Renal pelvis (tissue), 4 donors: ENCODE results near the gene MAMLD1. TPM values are rescaled to one million over a fixed set of nuclear protein-coding genes. Genes with fewer than 3 reads are reported as not detected.

Source experiments
- DNase-seq: peaks from one replicate; pipeline ENCODE4 v3.0.0-alpha.2; 2013
- polyA plus RNA-seq, 3 donors: library from polyadenylated mRNA; unstranded; fragments of 120-200 nt; gene quantifications; one replicate each; pipeline ENCODE4 v1.2.1, GENCODE V29; 2013; ENCODE audit not compliant: insufficient read length in 3 of 3

The MAMLD1 gene
- polyA plus RNA-seq, 3 donors = 6.8 to 7.5 (median 6.8) TPM

DNA sequence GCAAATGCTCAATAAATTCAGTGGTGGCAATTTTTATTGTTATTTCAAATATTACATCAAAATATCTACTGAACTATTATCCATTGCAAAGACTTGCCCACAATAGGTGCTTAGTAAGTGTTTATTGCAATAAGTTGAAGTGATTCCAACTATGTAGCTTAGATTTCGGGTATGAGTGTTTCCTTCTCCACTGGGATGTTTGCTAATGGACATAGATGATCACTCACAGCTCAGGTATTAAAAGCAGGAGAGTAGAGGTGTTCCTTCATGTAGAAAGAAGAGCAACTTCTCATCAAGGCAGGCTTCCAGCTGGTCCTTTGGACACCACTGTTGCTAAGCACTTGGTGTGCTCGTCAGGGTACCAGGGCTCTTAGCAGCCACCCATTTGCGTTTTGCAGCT lies 139.0 kb downstream of the MAMLD1 start:
- no peak for DNase-seq

GRCh38 chrX:150502979-150503897 lies 140.1 kb downstream of the MAMLD1 start:
- DNase-seq = no peak

- DNase-seq = no peak
These were observed 140.7 kb downstream of the MAMLD1 start for GRCh38 chrX:150503898-150504219.

DNA sequence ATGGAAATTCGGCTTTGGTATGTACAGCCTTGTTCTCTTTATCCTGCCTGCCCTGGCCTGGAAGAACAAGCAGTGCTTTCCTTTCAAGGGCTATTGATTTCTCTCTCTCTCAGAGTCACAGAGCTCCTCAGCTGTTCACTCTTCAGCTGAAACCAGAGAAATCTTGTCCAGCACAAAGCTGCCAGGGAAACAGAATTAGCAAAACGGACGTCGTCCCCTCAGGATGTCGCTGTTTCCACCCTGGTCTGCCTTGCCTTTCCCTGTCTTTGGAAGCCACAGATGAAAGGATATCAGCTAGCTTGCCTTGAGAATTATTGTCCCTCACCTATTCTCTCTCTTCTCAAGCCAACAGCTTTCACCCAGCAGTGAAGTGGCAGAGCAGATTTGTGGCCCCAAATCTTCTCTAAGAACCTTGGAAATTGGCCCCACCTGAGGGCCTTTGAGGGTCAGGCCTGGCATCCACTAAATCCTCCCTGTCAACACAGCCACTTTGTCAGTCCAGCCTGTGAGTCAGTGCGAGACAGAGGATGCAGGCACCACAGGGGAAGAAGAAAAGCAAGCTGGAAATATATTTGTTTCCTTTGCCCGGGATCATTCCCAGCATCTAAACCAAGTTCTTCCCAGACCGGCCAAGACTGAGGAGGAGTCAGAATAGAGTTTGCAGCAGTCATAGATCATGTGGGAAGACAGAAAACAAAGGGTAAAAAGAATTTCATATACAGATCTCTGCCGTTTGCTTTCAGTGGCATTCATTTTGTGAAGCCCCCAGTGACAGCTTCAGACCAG lies 141.5 kb downstream of the MAMLD1 start:
- DNase-seq = no peak

- DNase-seq = no peak
These were observed 142.9 kb downstream of the MAMLD1 start for GRCh38 chrX:150506020-150506419.

GRCh38 chrX:150506486-150506885 lies 143.4 kb downstream of the MAMLD1 start:
- DNase-seq = no peak

DNA sequence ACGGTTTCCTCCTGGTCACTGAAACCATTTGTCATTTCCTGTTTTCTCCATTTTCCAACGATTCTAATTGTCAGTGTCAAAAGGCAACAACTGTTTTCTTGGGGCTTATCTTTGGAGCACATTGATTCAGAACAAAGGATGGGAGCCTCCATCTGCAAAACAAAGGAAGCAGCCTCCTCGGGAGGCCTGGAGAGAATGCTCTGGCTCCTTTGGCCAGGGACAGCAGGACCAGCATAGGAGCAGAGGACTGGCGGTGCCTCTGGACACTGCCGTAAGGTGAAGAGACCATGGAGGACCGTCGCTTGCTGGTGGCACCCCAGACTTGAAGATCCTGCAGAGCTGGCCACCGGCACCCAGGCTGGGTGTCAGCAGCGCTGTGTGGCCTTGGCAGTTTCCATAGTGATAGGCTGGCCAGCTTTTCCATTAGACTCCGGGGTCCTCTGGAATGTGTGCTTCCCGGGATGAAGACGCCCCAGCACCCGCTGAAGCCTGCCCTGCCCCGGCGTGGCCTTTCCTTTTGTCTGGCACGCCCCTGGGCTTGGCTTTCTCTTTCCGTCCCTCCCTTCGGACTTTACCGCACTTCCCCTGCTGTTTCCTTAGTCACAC lies 144.2 kb downstream of the MAMLD1 start:
- DNase-seq = no peak

DNA sequence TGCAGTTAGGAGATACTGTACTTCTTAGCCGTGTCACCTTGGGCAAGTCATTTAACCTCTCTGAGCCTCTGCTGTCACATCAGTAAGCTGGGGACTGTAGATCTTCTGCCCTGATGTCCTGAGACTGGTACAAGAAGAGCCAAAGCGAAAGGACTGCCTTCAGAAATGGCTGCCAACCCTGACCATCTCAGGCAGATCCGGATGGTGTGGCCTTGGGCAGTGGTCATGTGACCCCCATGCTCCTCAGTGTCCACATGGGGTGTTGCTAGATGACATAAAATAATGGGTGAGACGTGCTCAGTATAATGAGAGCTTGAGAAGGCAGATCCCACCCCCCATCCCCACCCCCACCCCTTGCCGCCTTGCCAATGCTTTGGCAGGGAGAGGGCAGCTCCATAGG lies 144.9 kb downstream of the MAMLD1 start:
- no peak for DNase-seq

DNA sequence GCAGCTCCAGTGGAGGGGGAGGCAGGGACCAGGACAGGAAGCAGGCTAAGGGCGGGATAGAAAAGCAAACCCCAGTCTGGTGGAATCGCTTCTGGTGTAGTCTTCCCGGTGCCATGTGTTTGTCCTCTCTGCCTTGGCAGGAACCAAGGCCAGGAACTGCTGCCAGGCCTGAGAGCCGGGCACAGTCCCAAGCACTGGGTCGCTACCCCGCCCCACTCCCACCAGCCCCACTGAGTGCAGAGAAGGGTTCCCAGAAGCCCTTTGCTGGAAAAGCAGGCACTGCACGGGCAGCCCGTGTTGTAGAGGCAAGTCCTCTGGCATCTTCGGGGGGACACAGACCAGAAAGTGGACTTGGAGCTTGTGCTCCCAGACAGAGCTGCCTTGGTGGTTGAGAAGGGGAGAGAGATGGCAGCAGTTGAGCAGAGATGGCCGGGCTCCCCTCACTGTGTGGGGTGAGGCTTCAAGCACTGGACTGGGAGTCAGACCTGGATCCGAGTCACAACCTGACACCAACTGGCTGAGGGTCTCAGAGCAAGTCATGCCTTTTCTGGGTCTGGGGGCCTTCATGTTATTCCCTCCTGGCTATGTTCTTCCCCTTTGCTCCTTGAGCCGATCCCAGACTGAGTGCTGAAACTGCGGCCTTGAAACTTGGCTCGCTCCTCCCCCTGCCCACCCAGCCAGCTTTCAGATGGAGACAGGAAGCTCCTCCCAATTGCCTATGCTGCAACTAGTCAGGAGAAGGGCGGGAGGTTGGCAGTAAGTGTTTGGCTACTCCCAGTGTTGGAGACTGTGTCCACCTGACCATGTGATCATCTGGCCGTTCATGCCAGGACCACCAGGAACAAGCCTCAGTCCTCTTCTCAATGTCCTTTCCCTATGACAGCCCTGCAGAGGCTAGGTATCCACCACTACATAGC lies 145.6 kb downstream of the MAMLD1 start:
- no peak for DNase-seq

DNA sequence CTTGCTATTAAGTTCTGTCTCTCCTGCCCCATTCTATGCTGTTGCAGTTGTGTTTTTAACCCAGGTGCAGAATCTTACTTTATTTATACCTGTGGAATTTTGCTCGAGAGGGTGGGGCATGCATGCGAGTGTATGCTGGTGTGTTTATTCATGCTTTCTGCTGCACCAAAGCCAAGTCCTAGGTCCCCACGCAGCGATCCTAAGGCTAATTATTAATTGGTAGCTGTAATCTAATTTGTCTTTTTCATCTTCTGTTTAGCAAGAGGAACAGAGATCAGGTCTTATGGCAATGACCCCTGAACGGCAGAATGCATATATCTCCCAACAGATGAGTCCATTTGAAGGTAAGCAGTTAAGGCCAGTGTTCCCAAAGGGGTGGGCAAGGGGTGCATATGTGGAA lies 146.6 kb downstream of the MAMLD1 start:
- DNase-seq = no peak

- no peak for DNase-seq
These were observed 149.4 kb downstream of the MAMLD1 start for GRCh38 chrX:150512461-150512901.

DNA sequence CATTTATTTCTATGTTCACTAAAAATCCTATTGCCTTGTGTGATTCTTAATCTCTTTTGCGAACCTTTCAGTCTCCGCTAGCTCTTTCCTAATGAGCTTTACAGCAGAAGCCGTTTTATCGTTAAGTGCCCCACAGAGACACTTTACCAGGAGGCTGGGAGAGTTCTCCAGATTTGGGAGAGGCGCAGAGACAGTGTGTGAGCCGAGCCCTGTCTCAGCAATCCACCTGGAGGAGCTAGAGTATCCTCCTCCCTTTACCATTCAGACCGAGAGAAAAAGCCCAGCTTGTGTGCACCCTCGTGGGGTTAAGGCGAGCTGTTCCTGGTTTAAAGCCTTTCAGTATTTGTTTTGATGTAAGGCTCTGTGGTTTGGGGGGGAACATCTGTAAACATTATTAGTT lies 150.4 kb downstream of the MAMLD1 start:
- no peak for DNase-seq

GRCh38 chrX:150514462-150514861 lies 151.3 kb downstream of the MAMLD1 start:
- no peak for DNase-seq

DNA sequence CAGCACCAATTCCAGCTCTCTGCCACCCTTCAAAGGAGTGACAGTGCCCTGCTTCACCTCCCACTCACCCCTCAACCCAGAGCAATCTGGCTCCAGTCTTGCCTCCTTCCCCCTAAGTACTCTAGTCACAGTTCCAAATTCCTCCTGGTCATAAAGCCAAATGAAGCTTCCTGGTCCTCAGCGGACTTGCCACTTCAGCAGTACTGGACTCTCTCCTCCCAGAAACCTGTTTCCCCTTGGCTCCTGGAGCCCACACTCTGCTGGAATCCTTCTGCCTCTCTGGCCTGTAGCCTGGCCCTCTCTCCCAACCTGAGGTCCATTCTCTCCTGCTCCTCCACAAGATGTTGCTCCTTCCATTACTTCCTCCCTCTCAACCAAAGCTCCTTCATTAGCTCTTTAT lies 152.7 kb downstream of the MAMLD1 start:
- DNase-seq = no peak

- DNase-seq = no peak
These were observed 154.3 kb downstream of the MAMLD1 start for GRCh38 chrX:150517303-150517910.

DNA sequence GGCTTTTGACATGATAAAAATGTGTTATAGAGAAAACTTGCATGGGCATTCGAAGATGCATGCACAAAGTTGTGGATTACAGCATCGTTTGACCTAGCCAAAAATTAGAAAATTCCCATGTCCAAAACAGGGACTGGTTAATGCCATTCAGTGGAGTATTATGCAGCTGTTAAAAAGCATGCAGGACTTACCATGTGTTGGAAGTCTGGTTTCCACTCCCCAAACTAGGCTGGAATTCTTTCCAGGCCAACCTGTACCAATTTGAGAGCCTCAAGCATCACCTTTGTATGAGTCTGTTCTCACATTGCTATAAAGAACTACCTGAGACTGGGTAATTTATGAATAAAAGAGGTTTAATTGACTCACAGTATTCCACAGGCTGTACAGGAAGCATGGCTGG lies 159.4 kb downstream of the MAMLD1 start:
- no peak for DNase-seq

GRCh38 chrX:150525061-150525919 lies 162.2 kb downstream of the MAMLD1 start:
- DNase-seq = no peak

GRCh38 chrX:150526692-150527091 lies 163.6 kb downstream of the MAMLD1 start:
- no peak for DNase-seq

DNA sequence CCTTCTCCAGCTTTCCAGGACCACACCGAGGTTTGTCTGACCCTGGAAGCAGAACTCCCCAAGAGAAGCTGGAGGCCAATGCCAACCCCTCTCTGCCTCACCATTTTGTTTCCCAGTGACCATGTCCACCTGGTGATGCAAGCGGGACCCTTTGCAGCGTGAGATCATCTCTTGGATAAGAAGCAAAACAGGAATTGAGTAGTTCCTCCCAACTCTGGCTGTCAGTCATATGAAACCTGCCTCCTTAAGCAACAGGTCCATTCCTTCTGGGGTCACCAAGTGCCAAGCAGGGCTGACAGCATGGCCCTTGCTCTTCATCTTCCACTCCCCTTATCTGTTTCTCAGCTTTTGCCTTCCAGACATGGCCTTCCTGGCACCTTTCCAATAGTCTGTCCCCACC lies 164.0 kb downstream of the MAMLD1 start:
- DNase-seq = no peak

- no peak for DNase-seq
These were observed 166.5 kb downstream of the MAMLD1 start for GRCh38 chrX:150529587-150529986.
